Activated CD8-positive, alpha-beta memory T cell treated with anti-CD3 and anti-CD28 coated beads for 48 hours (primary cell): ENCODE measurements around the gene PCNX1.
"Not testable (repeated sequence)": the region's sequence is repeated elsewhere in the genome, so short reads cannot be mapped to it uniquely, and the experiment has no call there.

ENCODE experiments used
- DNase-seq, 3 experiments: peaks; one replicate each; pipeline ENCODE4 v3.0.0-alpha.2; 2020; ENCODE audit warnings: low read depth in 2 of 3, low spot score in 2 of 3

The PCNX1 gene

DNA sequence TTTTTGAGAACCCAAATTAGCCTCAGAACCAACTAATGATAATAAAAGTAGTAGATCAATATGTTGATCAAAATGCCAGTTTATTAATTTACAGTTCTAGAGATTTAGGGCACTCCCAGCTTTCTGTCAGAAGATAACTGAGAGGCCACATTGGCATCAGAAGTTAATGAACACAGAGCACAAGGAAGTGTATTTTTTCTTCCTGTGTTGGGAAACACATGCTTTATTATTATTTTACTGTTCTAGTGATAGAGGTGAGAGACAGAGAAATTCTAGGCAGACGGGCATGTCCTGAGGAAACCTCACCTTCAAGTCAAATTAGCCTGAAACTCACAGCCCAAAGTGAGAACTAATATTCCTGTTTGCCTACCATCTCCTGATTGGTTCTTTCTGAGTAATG, 213.7 kb downstream of the PCNX1 start:
- DNase-seq: no peak

DNA sequence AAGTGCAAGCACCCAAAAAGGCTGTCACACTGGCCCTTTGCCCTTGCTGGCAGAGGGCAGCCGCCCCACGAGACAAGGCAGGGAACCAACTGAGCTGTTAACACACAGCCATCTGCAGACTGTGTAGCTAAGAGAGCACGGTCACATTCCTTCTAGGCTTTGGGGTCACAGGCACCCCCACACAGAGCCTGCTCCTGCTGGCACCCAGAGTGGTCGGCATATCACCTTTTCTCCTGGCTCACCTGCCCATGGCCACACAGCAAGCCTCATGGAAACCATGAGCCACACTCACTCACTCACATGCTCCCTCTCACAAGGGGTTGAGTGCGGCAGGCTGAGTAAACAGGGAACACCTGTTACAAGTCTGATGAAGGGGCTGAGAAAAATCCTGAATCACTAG, 214.5 kb downstream of the PCNX1 start:
- DNase-seq: no peak

DNA sequence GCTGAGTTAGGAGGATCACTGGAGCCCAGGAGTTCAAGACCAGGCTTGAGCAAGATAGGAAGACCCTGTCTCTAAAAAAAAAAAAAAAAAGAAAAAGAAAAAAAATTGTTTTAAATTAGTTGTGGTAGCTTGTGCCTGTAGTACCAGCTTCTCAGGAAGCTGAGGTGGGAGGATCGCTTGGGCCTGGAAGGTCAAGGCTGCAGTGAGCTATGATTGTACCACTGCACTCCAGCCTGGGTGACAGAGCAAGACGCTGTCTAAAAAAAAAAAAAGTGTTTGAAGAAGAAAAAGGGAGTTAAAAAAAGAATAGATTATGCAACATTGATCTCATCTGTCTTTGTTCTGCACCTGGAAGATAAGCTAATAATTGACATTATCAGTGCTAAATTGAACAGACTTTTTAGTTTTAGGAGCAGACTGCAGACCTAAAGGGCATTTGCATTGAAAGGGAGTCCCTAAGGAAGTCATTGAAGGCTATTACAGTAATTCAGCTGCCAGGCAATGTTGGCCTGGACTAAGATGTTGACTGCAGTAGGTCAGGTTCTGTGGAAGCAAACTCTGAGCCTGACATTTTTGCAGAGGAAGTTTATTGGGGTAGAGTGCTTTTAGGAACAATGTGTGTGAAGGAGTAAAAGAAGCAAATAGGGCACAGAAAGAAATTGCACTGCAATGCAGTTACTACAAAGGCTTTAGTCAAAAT, 215.8 kb downstream of the PCNX1 start:
- no peak for DNase-seq

DNA sequence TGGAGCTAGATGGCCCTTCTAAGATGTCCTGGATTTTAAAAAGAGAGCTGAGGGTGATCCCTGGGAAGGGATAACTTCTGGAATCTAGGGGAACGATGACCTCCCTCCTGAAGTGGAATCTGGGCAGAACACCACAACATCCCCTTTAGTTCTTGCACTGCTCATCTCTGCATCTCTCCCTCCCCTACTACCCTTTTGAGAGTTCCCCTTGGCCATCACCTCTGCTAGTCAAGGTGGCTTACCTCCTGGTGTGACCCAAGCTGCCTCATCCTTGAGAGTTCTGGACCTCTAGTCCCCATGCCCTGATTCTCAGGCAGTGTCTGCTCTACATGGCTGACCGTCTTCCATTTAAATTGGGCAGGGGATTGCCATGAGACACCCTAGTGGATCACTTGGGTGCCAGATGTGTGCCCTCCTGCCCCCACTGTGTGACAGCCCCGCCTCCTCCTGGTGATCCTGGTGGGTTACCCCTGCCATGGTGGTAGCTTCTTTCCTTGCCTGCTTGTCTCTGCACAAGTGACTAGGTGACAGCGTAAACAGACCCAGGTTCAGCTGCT, 216.4 kb downstream of the PCNX1 start:
- no peak for DNase-seq

DNA sequence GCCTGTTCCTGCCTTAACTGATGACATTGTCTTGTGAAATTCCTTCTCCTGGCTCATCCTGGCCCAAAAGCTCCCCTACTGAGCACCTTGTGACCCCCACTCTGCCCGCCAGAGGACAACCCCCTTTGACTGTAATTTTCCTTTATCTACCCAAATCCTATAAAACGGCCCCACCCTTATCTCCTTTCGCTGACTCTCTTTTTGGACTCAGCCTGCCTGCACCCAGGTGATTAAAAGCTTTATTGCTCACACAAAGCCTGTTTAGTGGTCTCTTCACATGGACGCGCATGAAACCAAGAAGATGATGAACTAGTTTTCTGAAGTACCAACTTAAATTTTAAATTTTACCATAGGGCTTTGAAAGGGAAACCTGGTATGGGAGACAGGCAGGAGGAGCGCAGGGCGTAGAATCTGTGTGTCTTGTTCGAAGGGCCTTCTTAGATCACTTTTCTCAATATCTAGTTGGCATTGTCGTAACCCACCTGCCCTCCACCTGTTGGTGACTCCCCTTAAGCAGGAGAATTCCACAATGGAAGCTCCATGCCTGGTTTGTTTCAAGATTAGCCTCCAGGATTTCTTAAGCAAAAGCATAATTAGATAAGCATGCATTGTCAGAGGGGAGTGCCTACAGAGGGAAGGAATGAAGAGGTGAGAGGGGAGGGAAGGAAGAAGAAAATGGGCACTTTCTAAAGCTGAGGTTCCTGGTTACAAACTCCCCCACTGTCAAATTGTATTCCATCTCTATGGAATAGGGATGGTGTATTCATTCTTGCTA, 222.6 kb downstream of the PCNX1 start:
- DNase-seq: not testable (repeated sequence)

DNA sequence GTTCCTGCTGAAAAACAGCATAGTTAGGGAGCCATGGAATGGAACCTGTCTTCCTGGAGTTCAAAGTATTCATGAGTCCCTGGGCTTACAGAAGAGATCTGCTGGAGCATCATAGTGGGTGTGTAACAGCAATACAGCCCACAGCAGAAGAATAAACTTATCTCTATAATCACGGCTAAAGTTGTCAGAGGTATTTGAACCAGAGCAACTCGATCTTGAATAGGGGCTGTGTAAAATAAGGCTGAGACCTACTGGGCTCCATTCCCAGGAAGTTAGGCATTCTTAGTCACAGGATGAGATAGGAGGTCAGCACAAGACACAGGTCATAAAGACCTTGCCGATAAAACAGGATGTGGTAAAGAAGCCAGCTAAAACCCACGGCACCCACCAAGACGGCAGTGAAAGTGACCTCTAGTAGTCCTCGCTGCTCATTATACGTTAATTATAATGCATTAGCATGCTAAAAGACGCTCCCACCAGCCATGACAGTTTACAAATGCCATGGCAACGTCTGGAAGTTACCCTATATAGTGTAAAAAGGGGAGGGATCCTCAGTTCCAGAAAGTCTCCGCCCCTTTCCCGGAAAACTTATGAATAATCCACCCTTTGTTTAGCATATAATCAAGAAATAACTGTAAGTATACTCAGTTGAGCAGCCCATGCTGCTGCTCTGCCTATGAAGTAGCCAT, 223.4 kb downstream of the PCNX1 start:
- DNase-seq: no peak

DNA sequence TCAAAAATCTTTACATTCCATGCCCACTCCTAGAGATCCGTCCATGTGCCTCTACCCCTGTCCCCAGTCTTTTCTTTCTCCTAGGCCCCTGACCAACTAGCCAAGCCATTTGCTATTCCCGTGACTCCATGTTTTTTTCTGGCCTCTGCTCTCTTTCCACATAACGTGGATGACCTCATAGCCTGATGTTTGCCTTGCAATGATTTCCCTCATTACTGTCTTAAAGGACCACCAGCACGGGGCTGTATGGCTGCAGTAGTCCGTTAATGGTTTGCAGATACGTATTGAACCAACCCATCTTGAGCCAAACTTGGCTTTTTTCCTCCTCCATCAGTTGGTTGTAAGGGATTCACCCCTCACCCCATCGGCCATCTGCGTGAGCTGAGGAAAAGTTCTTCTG, 226.0 kb downstream of the PCNX1 start:
- no peak for DNase-seq

DNA sequence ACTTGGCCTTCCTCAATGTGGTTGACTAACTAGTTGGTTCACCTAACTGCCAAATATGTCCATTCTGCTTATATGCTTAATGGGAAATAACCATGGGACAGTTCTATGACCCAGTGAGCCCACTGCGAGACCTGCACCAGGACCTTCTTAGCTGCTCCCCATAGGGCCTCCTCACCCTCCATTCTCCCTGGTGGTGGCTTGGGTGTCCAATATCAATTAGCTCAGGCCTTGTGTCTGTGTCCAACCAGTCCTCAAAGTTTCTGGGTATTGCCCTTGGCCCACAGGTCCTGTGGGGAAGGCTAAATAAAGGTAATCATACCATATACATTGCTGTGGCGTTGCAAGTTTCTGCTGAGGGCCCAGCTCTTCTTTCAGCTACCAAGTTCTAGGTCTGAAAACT, 228.2 kb downstream of the PCNX1 start:
- no peak for DNase-seq

DNA sequence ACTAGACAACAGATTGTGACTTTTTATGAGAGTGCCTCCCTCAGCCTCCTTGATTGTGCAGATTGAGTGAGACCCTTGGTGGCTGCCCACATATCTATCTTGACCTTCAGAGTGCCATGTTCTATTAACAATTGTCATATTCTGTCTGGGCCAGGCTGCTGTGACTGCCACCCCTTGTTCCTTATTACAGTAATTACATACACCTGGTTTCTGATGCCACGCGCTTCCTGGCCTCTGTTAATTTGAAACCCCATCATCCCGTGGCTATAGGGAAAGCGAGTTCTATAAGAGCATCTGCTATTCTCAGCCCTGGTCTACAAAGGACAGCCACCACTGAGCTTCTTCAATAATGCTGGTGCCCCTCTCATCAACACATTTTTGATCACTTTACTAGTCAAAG, 228.7 kb downstream of the PCNX1 start:
- no peak for DNase-seq

DNA sequence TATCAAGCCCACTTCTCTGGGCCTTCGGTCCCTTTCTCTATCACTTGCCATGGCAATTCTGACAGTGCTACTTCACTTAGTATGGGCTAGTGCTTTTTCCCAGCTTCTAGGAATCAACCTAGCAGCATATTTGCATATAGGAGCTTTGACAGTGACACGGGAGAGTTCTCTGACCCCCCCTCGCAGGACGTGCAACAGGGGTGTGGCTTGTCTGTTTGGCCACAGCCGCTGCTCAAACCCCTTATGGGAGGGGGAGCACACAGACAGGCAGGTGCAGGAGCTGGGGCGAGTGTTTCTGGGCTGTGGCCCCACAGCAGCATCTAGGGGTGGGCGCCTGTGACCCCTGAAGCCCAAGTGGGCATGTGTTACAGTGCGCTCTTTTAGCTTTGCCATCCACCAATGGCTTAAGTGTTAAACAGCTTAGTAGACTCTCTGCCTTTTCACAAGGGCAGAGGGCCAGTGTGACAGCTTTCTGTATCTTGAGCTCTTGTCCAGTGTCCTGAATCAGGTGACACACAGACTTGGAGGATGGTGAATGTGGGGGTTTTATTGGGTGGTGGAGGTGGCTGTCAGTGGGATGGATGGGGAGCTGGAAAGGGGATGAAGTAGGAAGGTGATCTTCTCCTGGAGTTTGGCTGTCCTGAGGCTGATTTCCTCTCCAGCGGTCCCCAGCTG, 229.3 kb downstream of the PCNX1 start:
- DNase-seq: no peak

DNA sequence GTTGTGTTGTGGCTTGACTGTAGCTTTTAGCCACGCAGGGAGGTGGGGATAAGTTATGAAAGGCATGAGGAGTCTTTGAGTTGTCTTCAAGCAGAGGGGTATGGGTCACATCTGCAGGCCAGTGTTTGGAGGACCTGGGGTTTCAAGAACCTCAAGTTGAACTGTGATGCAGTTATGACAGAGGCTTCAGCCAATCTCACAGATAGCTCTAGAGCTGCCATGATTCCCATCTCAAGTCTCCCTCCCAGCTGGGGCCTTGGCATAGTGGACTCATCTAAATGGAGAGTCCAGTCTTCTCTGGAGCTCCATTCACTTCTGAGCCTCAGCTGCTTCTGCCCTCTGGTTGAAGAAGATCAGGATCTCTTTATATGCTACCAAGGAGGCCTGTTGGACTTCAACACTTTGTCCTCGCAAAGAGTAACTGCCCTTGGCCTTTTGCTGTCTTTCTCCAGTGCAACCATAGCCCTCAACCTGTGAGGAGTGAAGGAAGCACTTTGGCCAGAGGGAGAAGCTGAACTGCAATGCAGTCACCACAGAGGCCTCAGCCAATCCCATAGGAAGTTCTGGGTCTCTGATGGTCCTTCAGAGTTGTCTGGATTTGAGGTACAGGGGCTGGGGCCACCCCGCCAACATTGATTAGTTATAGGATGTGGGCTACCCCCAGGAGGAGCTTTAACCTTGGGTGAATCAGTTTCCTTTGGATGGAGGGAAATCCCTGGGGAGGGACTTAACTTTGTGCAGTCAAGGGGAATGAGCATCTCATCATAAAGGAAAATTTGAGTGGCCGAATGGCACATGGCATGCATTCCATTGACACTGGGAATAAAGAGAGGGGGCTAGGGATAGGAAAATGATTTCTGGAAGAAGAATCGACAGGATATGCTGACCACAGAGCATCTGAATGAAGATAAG, 230.5 kb downstream of the PCNX1 start:
- no peak for DNase-seq

DNA sequence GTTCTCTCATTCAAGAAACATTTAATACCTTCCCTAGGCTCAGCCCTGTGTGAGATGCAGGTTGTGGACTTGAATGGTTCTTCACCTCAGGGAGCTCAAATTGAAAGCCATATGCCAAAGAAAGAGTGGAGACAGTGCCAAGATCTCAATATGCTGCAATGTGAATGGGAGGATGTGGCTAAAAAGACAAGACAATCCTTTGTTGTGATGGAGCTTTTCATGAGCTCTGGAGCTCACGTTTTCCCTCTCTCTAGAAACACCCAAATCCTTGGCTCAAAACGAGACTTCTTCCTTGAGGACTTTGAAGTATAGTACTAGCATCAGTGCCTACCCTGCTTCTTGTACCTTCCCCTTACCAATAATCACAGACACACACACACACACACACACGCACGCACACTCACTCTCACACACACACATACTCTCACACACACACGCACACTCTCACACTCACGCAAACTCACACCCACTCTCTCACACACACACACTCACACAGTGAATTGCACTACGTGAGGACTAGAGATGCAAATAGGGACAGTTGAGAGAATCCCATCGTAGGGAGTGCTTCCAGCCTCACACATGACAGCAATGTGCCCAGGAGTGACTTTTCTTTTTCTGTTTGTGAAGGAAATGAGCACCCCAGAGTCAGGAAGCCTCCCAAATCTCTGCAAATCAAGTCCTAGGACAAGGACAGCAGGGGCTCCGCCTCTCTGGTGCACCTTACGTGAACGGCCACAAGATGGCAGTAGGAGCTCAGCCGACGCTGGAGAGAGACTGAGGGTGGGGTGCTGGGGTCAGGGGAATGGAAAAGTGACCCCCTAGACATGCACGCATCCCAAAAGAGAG, 231.4 kb downstream of the PCNX1 start:
- peak in 1 of 3 experiments; percentile 58 for DNase-seq

DNA sequence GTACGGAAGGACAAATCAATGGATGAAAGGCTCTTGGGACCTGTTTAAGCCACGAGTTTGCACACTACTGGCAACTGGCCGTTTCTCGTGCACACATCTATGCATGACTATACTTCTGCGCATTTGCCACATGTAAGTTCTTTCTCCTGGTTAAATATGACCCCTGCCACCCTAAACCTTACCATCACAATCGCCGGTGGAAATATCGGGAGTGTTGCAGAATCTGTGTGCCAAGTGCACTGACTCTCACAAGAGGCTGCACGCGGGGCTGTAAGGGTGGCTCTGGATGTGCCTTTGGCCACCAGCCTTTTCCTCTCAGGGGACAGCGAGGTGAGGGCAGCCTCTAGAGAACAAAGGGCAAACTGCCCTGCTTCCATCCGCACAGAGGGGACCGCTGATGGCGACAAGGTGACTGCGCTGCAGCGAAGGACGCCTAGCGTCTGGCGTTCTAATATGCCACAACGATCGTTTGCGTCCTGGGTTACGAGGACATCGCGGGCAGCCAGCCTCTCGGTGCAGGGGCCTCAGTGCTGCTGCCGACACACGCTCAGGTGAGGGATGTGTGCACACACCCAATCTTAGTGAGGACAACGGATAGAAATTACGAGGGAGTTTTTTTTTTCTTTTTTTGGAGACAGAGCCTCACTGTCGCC, 232.2 kb downstream of the PCNX1 start:
- no peak for DNase-seq

DNA sequence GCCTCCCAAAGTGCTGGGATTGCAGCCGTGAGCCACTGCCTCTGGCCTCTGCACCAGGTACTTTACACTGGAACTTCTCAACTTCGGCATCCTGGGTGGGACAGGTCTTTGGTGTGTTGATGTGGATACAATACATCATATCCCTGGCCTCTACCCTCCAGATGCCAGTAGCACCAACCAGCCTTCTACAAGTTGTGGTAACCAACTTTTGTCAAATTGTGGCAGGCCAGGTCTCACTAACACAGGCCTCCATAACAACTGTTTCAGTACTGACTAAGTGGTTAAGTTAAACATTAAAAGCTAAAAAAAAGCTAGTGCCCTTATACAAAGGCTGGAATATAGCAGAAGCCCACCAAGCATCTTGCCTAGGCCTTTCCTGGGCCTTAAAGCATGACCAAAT, 232.9 kb downstream of the PCNX1 start:
- no peak for DNase-seq

DNA sequence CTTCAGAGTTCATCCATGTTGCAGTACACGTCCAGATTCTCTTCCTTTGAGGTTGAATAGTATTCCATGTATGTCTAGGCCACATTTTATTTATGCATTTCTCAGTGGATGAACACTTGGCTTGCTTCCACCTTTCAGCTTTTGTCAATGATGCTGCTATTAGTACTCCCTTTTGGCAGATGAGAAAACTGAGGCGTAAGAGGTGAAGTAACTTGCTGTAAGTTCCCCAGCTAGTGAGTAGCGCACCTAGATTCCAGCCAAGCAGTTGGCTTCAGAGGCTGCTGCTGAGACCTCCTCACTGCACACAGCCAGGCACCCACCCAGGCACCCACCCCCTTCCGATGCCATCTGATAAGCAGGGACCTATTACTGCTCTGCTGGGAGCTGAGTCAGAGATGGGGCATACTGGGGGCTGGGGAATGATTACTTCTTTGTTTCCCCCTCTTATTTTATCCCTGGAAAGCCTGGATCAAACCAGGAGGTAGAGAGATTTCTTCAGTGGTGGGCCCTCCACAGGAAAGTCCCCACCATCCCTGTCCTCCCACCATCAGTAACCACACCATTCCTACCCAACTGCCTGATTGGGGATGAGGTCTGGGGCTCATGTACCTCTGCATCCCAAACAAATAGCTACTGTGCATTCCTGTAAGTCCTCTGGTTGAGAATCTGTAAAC, 234.6 kb downstream of the PCNX1 start:
- DNase-seq: no peak

DNA sequence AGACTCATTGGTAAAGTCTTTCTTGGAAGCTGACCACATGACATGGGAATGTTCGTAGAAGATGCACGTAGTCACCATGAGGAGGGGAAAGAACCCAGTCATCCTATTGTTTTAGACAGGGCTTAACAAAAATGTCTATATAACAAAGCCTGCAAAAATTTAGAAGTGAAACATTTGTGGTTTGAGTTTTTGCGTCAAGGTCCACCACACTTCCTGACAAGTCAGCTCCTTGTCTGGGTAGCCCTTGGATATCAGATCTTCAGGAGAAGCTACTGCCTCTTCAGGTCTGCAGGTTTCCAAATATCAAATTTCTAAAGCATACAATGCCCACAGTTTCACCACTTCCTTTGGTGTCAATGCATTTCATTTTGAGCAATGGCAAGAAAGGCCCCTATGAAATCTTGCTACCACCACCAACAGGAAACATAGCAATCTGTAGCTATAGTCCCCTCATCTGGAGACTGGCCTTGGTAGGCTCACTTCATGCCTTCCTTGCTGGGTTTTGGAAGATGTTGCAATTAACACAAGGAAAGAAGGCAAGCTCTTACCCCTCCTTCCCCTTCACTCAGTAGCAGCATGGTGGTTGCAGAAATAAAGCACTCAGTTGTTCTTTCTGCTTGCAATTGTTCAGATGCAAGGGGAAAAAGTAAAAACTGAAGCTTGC, 235.2 kb downstream of the PCNX1 start:
- peak in 1 of 3 experiments; percentile 26 for DNase-seq

DNA sequence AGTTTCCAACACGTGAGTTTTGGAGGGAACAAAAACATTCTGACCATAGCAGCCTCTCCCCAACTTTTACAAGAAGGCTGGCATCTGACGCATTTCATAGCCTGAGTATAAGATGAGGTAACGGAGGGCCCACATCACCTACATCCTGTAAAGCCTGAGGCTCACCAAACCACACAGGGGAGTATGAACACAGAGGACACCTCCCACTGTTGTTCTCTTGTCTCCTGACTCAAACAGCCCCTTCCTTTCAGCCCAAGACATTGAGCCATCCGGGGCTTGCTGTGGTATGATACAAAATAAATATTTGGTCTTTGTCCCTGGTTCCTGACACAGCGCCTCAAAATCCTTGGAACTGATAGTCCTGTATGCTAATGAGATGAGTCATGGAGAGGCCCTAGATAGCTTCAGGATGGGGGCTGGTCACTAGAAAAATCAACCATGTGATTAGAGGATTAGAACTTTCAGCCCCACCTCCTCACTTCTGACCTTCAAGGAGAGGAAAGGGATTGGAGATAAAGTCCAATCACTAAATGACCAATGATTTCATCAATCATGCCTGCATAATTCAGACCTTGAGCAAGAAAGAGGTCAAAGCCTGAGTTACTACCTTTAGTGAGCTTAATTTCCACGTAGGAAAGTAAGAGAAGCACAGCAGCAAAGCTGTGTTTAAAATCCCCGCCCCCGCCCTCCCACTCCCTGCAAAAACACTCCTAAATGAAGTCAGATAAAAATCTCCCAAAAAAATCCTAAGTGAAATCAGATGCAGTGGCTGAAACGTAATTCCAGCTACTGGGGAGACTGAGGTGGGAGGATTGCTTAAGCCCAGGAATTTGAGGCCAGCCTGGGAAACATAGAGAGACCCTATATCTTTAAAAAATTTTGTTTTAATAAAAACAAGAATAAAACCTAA, 236.4 kb downstream of the PCNX1 start:
- no peak for DNase-seq
